Tibial nerve (tissue), 3 donors: ENCODE results near the gene BORCS6.

ENCODE experiments used
- CTCF ChIP-seq, 5 experiments: fragments of 200-600 bp in 3 of 5; fragments of 450-650 bp in 2 of 5; sonication (generic) in 3 of 5; IDR thresholded peaks; one replicate each; pipeline ENCODE4 v1.5.1; 2016 to 2019; ENCODE audit warnings: antibody characterized with exemption in 5 of 5, mild to moderate bottlenecking in 3 of 5, moderate library complexity in 2 of 5
- POLR2A ChIP-seq, 2 donors: fragments of 450-650 bp; IDR thresholded peaks; one replicate each; pipeline ENCODE4 v1.6.1; 2017; ENCODE audit warnings: antibody characterized with exemption in 2 of 2, mild to moderate bottlenecking in 2 of 2, moderate library complexity in 2 of 2

GRCh38 chr17:8145811-8146210 lies 44.2 kb downstream of the BORCS6 start:
- TF ChIP-seq CTCF (IDR thresholded peaks at IDR 0.05), result no peak
- no peak for TF ChIP-seq POLR2A (IDR thresholded peaks at IDR 0.05)
